Adrenal gland (tissue), 12 donors: Measurements from ENCODE around the gene WSCD2. TPM values are rescaled to one million over a fixed set of nuclear protein-coding genes. Genes with fewer than 3 reads are reported as not detected.
"Not testable (repeated sequence)": the region's sequence is repeated elsewhere in the genome, so short reads cannot be mapped to it uniquely, and the experiment has no call there.

Experiments
- DNase-seq, 7 donors: peaks; one replicate each; pipeline ENCODE4 v3.0.0-alpha.2; 2019 to 2020
- H3K27ac ChIP-seq, 5 donors: fragments of 200-600 bp; sonication (generic) in 4 of 5; 1 replicate in 3 of 5; 2 replicates in 2 of 5; pipeline versions ENCODE4 v1.5.1 to v1.8.0; 2016 to 2020; ENCODE audit warnings: mild to moderate bottlenecking in 1 of 5
- H3K27me3 ChIP-seq: fragments of 200-600 bp; 2 replicates; pipeline ENCODE4 v1.8.0; 2021
- H3K36me3 ChIP-seq, 2 donors: fragments of 200-600 bp; replicated peaks in 1 of 2; 1 replicate in 1 of 2; 2 replicates in 1 of 2; pipeline versions ENCODE4 v1.5.1 to v1.8.0; 2018 to 2022
- H3K4me1 ChIP-seq, 2 donors: fragments of 200-600 bp; replicated peaks in 1 of 2; 1 replicate in 1 of 2; 2 replicates in 1 of 2; pipeline versions ENCODE4 v1.5.1 to v1.8.0; 2018 to 2021
- H3K4me3 ChIP-seq, 4 donors: fragments of 200-600 bp; sonication (generic) in 3 of 4; one replicate each; pipeline ENCODE4 v1.5.1; 2016 to 2018
- H3K9me3 ChIP-seq, 3 donors: fragments of 200-600 bp; sonication (generic) in 1 of 3; replicated peaks in 1 of 3; 1 replicate in 2 of 3; 2 replicates in 1 of 3; pipeline versions ENCODE4 v1.5.1 to v1.8.0; 2016 to 2021
- POLR2A ChIP-seq, 2 donors: fragments of 450-650 bp; IDR thresholded peaks; one replicate each; pipeline ENCODE4 v1.6.1; 2017; ENCODE audit warnings: antibody characterized with exemption in 2 of 2, mild to moderate bottlenecking in 2 of 2, moderate library complexity in 1 of 2
- WGBS, 4 donors: extraction: QIAGEN DNeasy Blood & Tissue Kit in 2 of 4; methylation state at CpG; one replicate each; pipeline versions ENCODE4 v1.1.5 to v1.1.7; 2013 to 2017; 5-methylcytosine and 5-hydroxymethylcytosine counted together
- intact Hi-C, 2 donors: fragments of 100-400 bp; cut with DNase I; formaldehyde crosslinking; loops; one replicate each; pipeline versions ENCODE4 v1.14.1 to v1.15.0; 2022 to 2023
- polyA plus RNA-seq, 3 donors: library from polyadenylated mRNA; stranded (reverse); fragments of 200-250 nt in 2 of 3; fragments of 350-450 nt in 1 of 3; fragmentation: Illumina TruSeq in 1 of 3; extraction: RNeasy Lipid Tissue Mini Kit (QIAGEN cat#74804) in 1 of 3; gene quantifications; one replicate each; pipeline ENCODE4 v1.2.3, GENCODE V29; 2013 to 2014
- total RNA-seq, 9 donors: library from RNA; depleted of rRNA in 4 of 9; stranded (reverse); fragments of >200 nt in 4 of 9; fragments of 120-200 nt in 1 of 9; fragmentation: NEBNext Ultra II Directional in 1 of 9; extraction: Animal tissue kit (Norgen Biotek cat#: 25700) in 1 of 9; gene quantifications; one replicate each; pipeline versions ENCODE4 v1.1.0 to v1.2.4, GENCODE V29; 2013 to 2023
- TF ChIP-seq, protein P1 (sequence below), 6 experiments: fragments of 450-650 bp in 4 of 6; fragments of 200-600 bp in 2 of 6; sonication (generic) in 1 of 6; IDR thresholded peaks; 1 replicate in 5 of 6; 2 replicates in 1 of 6; pipeline versions ENCODE4 v1.5.1 to v1.8.0; 2016 to 2021; ENCODE audit warnings: antibody characterized with exemption in 6 of 6, mild to moderate bottlenecking in 2 of 6, moderate library complexity in 1 of 6
- donor health status: healthy with polysubstance abuse.
- donor health status: Bipolar disorder and iron deficiency.
- donor health status: DM: yes; HTN: yes; CAD: no.
- donor health status: DM: no; HTN: no; CAD: no.
- donor health status: DM: no; HTN: no; CAD: no.
- donor health status: DM: yes; HTN: yes; CAD: no.

WSCD2 gene
- total and polyA plus RNA-seq, 12 donors = 0.18 to 2.9 (median 0.69) TPM

DNA sequence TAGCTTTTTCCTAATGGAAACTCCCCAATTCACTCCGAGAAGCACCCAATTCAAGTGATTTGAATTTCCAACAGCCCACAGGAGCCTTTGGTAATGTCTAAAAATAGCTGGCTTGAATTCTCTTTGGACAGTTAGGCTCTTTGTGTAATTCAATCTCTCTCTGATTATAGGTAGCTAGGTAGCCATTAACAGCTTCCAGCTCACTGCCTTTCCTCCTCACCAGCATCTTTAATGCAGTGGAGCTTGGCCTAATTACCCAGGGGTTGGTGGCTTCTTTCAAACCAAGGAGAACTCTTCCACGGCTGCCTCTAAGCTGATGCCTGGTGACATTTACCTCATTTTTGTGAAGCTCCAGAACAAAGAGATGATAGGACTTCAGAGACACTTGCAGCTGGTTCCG is 86.4 kb downstream of the WSCD2 start:
- DNase-seq = no peak
- H3K27ac ChIP-seq = no peak overlapping the region

DNA sequence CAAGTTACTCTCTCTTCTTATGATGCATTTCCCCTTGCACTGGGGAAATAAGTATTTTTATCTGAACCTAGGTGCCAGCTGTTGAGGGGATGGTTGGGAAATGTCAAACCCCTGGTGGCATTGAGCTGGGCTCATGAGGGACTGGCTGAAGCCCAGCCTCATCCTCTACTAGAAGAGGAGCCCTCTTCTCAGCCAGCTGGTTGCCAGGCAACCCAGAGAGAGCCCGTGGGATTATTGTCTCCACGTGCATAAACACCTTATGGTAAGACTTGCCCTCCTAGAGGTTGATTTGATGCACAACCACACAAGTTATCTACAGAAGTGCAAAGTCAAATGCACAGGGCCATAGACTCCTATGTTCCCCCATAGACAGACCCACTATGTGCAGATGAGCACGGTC is 89.8 kb downstream of the WSCD2 start:
- WGBS, 4 donors = 24 to 66% (median 58%) methylated on average over 1 to 3 of the region's 3 CpGs
- no peak for DNase-seq
- H3K27ac ChIP-seq = no peak overlapping the region
- TF ChIP-seq, protein P1, sequence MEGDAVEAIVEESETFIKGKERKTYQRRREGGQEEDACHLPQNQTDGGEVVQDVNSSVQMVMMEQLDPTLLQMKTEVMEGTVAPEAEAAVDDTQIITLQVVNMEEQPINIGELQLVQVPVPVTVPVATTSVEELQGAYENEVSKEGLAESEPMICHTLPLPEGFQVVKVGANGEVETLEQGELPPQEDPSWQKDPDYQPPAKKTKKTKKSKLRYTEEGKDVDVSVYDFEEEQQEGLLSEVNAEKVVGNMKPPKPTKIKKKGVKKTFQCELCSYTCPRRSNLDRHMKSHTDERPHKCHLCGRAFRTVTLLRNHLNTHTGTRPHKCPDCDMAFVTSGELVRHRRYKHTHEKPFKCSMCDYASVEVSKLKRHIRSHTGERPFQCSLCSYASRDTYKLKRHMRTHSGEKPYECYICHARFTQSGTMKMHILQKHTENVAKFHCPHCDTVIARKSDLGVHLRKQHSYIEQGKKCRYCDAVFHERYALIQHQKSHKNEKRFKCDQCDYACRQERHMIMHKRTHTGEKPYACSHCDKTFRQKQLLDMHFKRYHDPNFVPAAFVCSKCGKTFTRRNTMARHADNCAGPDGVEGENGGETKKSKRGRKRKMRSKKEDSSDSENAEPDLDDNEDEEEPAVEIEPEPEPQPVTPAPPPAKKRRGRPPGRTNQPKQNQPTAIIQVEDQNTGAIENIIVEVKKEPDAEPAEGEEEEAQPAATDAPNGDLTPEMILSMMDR (IDR thresholded peaks at IDR 0.05) = no peak
- no peak for TF ChIP-seq POLR2A (IDR thresholded peaks at IDR 0.05)
- H3K4me1 ChIP-seq = no peaks in the 10 kb centered on the region
- H3K27me3 ChIP-seq = no peaks in the 10 kb centered on the region
- H3K4me3 ChIP-seq = no peak overlapping the region
- no peaks in the 10 kb centered on the region for H3K36me3 ChIP-seq
- intact Hi-C loops = no loop called here
- no peaks in the 10 kb centered on the region for H3K9me3 ChIP-seq

More for the DNA sequence above, 86.4 kb downstream of the WSCD2 start:
- H3K4me3 ChIP-seq = no peak overlapping the region
- H3K9me3 ChIP-seq = no peaks in the 10 kb centered on the region
- no peaks in the 10 kb centered on the region for H3K4me1 ChIP-seq
- 59 to 73% (median 64%) methylated on average over 3 of the region's 3 CpGs for WGBS, 4 donors
- intact Hi-C loops = no loop called here
- H3K27me3 ChIP-seq = no peaks in the 10 kb centered on the region
- TF ChIP-seq, protein P1 (IDR thresholded peaks at IDR 0.05) = no peak
- no peak for TF ChIP-seq POLR2A (IDR thresholded peaks at IDR 0.05)
- H3K36me3 ChIP-seq = no peaks in the 10 kb centered on the region

DNA sequence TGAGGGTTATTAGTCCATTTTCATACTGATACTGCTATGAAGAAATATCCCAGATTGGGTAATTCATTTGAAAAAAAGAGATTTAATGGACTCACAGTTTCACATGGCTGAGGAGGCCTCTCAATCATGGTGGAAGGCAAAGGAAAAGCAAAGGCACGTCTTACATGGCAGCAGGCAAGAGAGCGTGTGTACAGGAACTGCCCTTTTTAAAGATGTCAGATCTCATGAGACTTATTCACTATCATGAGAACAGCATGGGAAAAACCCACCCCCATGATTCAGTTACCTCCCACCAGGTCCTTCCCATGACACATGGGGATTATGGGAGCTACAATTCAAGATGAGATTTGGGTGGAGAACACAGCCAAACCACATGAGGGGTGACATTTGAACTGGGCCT is 96.0 kb downstream of the WSCD2 start:
- DNase-seq, H3K27me3 ChIP-seq, H3K9me3 ChIP-seq, intact Hi-C loops, H3K4me3 ChIP-seq, H3K27ac ChIP-seq, H3K4me1 ChIP-seq, H3K36me3 ChIP-seq: not testable (repeated sequence)
- WGBS, 4 donors = 33 to 54% (median 53%) methylated on average over 2 of the region's 2 CpGs

DNA sequence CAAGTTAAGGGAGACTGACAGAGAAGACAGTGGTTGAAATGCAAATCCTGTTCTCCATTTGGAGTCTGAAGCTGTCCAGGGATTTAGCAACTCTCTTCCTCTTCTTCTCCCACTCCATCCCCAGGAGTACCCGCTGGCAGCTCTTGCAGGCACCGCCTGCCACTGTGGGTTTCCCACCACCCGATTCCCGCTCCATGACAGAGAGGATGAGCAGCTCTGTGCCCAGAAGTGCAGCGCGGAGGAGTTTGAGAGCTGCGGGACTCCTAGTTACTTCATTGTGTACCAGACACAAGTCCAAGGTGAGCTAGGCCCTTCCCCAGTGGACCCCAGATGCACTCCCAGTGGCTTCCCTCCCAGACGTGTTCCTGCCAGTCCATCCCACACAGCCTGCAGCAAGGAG is 97.8 kb downstream of the WSCD2 start:
- TF ChIP-seq POLR2A (IDR thresholded peaks at IDR 0.05) = no peak
- TF ChIP-seq, protein P1 (IDR thresholded peaks at IDR 0.05) = no peak
- WGBS, 4 donors = 85 to 94% (median 89%) methylated on average over 7 to 8 of the region's 8 CpGs
- Histone ChIP-seq H3K36me3 (no peaks in the 10 kb centered on the region), H3K27me3 (no peaks in the 10 kb centered on the region), H3K27ac (no peak overlapping the region), H3K4me3 (no peak overlapping the region), H3K9me3 (no peaks in the 10 kb centered on the region), H3K4me1 (no peaks in the 10 kb centered on the region)
- intact Hi-C loops = no loop called here
- DNase-seq = no peak

DNA sequence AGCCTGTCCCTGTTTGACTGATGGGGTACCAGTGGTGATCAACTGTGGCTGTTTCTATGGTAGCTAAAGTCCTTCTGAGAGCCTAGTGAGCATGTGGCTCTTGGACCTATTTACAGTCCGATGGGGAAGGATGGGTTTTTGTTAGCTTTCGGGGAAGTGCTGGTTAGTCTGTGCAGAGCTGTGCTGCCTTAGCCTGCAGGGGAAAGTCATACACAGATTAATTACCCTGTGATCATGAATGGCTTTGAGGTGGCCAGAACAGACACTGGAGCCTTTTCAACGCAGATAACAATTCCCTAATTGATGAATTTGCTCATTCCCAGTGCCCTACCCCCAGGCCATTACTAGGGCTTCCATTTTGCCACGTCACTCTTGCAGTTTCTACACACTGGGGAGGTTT is 99.7 kb downstream of the WSCD2 start:
- H3K27ac ChIP-seq = no peak overlapping the region
- TF ChIP-seq, protein P1 (IDR thresholded peaks at IDR 0.05) = no peak
- H3K4me3 ChIP-seq = no peak overlapping the region
- peak in 1 of 7 donors; percentile 65 for DNase-seq
- no peaks in the 10 kb centered on the region for H3K36me3 ChIP-seq
- no peaks in the 10 kb centered on the region for H3K4me1 ChIP-seq
- intact Hi-C loops = no loop called here
- H3K27me3 ChIP-seq = no peaks in the 10 kb centered on the region
- no peaks in the 10 kb centered on the region for H3K9me3 ChIP-seq
- WGBS, 4 donors = 37 to 64% (median 54%) methylated on average over 3 to 4 of the region's 4 CpGs
